Mucosa of gallbladder (tissue), 1 donor: Measurements from ENCODE around the gene LENG8. TPM values are rescaled to one million over a fixed set of nuclear protein-coding genes. Genes with fewer than 3 reads are reported as not detected.
A peak's percentile ranks its signal among the peaks of the same experiment; 100 is the strongest.

Experiments used
- DNase-seq: peaks from one replicate; pipeline ENCODE4 v3.0.0-alpha.2; 2020; ENCODE audit warnings: low spot score
- total RNA-seq: library from RNA; stranded (reverse); gene quantifications from one replicate; pipeline ENCODE4 v1.2.1, GENCODE V29; 2021
- donor health status: DM: no; HTN: no; CAD: no.

The LENG8 gene
- 236 TPM for total RNA-seq

DNA sequence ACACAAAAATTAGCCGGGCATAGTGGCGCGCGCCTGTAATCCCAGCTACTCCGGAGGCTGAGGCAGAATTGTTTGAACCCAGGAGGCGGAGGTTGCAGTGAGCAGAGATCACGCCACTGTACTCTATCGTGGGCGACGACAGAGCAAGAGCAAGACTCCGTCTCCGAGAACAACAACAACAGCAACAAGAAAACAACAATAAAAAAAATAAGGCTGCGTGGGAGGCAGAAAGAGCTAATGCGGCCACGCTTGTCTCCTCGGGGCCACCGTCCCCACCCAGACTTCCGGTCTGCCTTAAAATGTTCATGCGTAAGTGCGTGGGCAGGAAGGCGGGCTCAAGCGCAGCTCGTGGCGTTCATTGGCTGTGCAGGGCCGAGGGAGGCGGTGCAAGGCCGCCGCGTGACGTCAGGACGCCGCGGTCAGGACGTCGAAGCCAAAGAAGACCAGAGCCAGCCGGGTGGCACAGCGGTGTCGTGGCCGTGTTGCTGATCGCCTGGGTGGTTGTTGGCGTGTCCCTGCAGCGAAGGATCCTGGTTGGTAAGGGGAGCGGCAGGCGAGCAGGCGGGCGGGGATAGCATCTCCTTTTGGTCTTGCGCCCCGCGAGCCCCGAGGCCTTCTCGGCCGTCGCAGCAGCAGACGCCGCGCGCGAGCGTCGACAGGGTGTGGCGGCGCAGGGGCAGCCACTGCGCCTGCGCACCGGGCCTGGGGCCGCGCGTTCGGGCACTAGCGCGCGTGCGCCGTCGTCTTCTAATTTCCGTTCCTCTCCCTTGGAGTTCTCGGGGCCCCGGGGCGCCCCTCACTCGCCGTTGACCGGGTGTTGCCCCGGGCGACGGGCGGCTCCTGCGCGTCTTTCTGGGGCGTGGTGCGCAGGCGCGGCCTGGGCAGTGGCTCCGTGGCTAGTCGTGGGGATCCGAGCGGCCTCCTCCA is at the start of gene LENG8:
Gene LENG8, plus strand, starts transcription at position 426 of the 927 bp plus-strand sequence. CDS start 2,146 bp downstream, outside the sequence.
- peak; percentile 99 for DNase-seq

DNA sequence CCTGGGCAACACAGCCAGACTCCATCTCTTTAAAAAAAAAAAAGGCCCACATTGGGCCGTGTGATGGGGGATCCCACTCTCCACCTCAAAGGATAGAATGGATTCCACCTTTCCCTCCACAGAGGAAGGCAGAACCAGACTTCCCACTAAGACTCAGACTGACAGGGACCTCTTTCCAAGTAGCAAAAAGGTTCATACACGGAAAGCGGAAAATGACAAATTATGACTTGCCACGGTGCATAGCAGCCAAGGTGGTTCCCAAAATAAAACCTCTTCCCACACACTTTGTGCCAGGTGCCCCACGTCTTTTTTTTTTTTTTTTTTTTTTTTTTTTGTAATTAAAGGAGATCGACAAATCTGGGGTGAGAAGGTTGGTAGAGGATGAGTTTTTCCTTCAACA is 48.1 kb upstream of the LENG8 start:
- DNase-seq: no peak

DNA sequence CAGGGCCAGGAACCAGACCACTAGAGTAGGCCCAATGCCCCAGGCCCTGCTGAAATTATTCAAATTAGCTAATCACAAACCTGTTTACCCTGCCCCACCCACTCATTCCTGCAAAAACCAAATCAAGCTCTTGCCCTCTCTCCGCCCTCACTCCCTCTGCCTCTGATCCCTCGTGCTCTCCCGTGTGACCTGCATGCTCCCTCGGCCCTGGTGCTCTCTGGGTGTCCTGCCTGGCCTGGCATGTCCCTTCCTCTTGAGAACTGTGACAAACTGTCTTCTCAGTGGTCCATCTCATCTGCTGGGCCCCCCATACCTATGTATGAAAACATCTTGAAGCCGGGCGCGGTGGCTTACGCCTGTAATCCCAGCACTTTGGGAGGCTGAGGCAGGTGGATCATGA is 45.9 kb upstream of the LENG8 start:
- DNase-seq: no peak

DNA sequence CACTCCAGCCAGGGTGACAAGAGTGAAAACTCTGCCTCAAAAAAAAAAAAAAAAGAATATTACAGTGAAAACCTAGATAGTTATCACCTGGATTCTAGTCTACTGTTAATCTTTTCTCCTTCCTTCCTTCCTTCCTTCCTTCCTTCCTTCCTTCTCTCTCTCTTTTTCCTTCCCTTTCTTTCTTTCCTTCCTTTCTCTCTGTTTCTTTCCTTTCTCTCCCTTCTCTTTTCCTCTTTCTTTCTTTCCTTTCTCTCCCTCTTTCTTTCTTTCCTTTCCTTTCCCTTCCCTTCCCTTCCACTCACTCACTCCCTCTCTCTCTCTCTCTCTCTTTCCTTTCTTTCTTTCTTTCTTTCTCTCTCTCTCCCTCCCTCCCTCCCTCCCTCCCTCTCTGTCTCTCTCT is 43.4 kb upstream of the LENG8 start:
- DNase-seq: no peak

DNA sequence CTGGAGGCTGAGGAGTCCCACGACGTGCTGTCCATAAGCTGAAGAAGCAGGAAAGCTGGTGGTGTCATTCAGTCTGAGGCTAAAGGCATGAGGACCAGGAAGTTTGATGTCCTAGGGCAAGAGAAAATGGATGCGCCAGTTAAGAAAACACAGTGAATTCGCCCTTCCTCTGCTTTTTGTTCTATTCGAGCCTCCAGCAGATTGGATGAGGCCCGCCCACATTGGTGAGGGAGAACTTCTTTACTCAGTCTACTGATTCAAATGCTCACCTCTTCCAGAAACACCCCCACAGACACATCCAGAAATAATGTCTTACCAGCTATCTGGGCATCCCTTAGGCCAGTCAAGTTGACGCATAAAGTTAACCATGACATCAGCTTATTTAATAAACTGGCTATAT is 41.2 kb upstream of the LENG8 start:
- no peak for DNase-seq

DNA sequence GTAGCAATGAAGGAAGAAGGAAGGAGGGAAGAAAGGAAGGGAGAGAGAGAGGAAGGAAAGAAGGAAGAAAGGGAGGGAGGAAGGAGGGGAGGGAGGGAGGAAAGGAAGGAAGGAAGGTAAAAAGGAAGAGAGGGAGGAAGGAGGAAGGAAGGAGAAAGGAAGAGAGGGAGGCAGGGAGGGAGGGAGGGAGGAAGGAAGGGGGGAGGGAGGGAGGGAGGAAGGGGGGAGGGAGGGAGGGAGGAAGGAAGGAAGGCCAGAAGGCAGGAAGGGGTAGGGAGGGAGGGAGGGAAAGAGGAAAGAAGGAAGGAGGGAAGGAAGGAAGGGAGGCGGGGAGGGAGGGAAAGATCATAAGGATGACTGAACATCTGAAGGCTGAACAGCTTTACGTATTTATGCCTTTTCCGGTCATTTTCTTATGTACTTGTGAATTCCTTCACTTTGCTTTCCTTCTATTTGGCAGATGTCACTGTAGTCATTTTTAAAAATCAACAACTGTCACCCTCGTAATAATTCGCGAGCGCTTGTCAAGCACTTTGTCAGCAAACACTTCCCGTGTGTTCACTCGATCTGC is 40.5 kb upstream of the LENG8 start:
- no peak for DNase-seq

DNA sequence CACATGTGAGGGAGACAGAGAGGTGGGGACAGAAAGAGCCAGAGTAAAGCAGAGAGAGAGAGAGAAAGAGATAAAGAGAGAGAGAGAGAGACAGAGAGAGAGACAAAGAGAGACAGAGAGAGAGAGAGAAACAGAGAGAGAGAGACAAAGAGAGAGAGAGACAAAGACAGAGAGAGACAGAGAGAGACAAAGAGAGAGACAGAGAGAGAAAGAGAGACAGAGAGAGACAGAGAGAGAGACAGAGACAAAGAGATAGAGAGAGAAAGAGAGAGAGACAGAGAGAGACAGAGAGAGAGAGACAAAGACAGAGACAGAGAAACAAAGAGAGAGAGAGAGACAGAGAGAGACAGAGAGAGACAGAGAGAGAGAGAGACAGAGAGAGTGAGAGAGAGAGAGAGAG is 38.0 kb upstream of the LENG8 start:
- no peak for DNase-seq

DNA sequence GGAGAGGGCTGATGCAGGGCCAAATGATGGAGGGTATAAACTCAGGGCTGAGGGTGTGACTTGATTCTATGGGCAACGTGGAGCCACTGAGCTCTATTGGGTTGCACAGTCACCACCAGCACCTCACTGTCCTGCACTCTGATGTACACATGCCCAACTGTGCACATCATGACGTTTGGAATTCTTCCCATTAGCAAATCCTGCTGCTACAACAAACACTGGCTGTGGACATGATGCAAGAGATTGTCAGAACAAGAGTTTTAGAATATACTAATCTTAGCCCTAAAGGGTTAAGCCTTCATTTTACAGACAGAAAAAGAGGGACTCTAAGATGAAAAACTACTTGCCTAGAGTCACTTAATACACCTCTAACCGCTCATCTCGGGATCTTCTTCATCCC is 36.1 kb upstream of the LENG8 start:
- no peak for DNase-seq

DNA sequence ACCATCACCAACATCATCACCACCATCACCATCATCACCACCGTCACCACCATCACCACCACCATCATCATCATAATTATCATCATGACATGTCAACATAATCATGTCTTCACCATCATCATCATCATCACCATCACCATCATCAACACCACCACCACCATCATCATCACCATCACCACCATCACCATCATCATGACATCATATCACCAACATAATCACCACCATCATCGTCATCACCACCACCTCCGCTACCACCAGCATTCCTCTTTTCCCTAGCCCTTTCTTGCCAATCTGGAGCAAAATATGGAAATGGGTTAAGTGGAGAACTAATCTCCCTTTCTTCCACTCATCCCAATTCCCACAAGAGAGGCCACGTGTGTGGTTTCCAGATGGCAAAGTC is 34.8 kb upstream of the LENG8 start:
- DNase-seq: no peak

DNA sequence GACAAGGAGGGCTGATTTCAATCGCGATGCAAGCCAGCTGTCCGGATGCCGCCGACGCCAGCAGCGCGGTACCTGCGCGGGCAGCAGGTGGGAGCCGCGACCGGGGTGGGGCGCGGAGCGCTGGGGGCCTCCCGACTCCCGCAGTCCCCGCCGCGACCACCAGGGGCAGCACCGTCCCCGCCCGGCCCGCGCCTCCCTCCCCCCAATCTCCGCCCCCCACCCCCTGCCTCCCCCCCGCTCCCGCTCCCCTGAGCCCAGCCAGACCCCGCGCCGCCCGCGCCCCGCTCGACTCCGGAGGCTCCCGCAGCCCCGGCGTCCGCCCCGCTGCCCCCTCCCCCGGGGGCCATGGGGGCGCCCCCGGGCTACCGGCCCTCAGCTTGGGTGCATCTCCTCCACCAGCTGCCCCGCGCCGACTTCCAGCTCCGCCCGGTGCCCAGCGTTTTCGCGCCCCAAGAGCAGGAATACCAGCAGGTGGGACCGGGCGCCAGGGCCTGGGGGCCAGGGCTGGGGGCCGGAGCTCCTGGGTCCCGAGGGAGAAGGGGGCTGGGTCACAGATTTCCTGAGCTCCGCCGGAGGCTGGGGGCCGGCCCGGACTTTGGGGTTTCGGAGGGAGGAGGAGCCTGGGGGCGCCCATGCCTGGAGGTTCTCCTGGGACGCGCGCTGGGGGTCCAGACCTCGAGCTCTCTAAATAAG is 33.6 kb upstream of the LENG8 start, which contains the start of gene TTYH1:
Gene TTYH1, plus strand, starts transcription at position 257 of the 693 bp plus-strand sequence. Its CDS starts 89 bp downstream, at position 346.
- DNase-seq: no peak

DNA sequence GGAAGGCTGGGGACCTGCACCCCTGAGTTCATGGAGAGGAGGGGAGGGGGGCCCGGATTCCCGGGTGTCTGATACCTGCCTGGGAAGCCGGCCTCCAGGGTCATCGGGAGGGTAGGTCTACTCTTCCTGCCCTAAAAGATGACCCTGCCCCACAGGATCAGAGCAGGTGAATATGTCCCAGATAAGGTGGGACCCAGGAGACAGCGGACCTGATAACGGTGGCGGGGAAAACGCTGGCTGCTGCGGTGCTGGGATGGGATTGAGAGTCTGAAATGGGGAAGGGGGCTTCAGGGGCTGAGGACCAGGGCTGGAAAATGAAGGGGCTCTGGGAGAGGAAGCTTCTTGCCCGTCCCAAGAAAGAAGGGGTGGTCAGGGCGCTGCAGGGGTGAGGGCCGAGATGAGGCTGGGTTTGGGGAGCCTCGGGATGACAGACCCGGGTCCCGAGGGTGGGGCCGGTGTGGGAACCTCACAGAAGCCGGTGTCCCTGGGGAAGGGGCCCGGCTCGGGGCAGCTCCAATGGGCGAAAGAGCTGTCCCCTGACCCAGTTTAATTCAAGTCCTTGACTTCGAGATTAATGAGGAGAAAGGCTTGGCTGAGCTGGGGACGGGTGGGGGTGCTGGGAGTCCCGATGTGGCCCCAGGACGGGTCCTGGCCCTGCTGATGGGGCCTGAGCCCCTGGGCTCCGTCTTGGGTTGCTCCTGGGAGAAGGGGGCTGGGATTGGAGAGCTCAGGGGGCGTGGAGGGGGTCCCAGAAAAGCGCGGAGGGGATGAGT is 32.9 kb upstream of the LENG8 start:
- DNase-seq: no peak

DNA sequence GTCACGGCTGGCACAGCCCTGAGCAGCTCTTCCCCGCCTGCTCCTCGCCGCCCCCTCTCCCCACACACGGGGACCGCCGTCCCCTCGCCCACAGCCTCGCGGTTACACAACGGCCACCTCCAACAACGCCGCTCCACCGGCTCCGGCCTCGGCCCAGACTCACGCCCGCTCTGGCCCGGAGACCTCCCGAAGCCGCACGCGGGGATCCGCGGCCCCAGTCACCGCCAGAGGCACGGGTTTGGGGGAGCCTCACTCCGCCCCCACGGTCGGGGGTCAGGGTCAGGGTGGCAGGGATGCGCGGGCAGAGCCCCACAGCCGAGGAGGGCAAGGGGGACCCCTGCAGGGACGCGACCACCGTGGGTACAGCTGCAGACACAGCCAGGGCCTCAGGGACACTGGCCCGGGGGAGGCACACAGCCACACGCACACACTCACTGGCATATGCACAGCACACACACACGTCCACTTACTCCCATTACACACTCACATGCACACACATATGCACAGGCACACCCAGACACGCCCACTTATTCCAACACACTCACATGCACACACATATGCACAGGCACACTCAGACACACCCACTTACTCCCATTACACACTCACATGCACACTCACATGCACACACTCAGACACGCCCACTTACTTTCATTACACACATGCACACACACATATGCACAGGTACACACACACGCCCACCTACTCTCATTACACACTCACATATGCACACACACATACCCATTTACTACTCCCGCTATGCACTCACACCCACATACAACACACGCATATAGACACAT is 32.1 kb upstream of the LENG8 start:
- no peak for DNase-seq

DNA sequence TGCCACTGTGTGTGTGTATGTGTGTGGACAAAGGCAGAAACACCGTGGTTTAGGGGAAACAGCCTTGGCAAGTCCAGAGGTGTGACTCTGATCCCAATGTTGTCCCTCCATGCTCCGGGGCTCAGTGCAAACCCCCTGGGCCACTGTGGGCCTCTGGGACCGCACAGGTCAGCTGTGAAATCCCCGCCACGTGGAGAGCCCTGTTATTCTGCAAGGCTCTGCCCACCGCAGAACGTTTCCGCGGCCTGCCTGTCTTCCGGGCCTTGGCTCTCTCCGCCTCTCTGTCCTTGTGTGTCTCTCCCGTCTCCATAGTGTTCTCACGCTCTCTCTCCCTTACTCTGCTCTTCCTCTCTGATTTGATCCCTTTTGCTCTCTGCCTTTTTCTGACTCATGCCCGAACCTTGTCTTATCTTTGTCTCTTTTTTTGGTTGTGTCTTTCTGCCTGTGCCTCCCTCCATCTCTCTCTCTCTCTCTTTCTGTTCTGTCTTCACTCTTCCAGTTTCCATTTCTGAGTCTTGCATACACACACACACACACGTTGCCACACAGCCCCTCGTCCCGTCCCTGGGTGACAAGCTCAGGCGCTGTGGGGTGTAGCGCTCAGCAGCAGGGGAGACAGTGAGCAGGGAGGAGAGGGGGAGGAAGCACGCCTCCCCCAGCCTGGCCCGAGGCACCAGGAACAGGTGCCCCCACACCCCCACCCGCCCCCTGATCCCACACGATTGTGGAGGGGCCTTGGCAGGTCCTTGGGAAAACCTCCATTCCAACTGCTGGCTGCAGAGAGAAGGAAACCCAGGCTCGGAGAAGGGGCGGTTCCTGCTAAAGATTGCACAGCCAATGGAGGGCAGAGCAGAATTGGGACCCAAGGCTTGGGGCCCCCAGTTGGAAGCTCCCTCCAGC is 30.7 kb upstream of the LENG8 start:
- DNase-seq: no peak

DNA sequence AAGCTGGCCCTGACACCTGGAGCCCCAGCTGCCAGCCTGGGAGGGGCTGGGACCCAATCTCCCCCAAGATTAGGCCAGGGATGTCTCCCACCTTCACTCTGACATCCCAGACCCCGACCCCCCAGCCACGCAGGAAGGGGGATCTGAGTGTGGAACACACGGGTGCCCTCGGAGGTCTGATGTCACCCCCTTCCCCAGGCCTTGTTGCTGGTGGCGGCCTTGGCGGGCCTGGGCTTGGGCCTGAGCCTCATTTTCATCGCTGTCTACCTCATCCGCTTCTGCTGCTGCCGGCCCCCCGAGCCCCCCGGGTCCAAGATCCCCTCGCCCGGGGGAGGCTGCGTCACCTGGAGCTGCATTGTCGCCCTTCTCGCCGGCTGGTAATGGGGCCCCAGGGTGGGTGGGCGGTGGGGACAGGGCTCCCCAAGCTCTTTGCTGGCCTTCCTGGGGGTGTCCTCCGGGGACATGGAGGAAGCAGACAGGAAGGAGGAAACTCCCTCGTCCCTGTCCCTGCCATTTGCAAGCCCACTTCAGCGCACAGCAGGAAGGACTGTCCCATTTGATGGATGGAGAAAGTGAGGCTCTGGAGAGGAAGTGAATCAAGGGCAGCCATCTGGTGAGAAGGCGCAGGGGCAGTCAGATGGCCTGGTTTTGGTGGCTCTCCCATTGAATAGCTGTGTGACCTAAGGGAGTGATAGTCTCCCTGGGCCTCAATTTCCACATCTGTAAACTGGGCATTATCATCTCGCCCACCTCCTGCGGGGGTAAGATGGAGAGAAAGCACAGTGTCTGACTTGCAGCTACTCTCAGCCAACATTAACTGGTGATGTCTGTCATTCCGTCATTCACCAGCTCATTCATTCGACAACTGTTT is 29.8 kb upstream of the LENG8 start:
- no peak for DNase-seq

DNA sequence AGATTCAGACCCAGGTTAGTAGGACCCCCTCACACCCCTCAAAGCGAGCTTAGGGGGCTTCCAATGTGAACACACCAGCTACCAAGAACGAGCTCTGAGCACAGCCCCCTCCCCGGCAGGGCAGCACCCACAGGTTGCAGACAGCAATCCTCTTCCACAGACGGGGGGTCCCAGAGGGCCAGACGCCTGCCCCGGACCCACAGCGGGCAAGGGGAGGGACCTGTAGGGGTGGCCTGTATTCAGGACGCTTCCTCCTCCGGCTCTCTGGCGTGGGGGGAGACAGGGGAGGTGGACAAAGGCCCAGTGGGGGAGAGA is 29.0 kb upstream of the LENG8 start:
- DNase-seq: no peak

DNA sequence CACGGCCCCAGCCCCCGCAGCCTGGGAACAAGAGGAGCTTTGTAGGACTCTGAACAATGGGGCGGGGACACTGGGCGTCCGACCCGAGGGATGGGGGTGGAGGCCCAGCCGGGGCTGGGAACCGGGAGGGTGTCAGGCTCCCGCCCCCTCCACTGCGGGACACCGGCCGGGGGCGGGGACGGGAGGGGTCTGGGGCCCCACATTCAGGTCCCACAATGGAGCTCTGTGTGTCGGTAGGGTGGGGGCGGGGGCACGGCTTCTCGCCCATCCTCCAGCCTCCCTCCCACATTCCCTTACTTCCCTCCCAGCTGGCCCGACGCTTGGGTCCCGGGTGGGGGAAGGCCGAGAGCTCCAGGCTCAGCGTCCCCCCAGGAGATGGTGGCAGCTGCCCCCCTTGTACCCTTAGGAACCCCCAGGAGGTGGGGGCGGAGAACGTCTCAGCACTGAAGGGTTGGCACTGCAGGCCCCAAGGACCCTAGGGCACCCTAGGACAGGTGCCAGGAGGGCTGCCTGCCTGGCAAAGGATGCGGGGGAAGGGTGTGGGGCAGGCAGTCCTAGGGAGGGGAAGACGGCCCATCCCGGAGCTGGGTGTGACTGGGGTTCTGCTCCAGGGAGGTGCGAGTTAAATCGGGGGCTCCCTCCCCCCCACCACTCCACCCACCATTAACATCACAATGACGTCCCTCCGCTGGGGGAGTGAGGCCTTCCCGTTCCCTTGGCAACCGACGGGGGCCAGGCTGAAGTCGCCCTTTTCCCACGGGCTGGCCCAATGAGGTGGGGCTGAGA is 28.4 kb upstream of the LENG8 start:
- DNase-seq: no peak

DNA sequence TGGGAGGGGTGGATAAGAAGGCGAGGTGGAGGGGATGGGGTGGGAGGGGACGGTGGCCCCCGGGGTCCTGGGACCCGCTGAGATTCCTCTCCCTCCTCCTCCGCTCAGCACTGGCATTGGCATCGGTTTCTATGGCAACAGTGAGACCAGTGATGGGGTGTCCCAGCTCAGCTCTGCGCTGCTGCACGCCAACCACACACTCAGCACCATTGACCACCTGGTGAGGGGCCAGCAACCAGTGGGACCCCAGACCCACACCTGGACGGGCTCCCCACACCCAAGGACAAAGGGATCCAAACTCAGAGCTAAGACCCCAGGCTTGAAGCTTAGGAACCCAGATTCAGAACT is 27.9 kb upstream of the LENG8 start:
- no peak for DNase-seq

DNA sequence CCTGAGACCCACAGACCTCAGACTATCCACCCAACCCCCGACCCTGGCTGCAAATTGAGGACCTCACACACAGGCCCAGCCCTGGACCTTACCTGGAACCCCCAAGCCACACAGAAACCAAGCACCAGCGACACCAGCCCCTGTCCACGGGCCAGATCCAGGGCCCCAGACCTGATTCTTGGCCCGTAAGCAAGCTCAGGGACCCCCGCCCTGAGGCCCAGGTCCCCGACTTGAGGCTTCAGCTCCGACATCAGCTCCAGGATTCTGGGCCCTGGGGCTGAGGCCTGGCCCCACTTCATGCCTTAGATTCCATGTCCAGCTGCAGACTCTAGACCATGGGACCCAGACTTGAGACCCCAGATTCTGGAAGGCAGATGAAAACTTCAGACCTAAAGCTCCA is 27.5 kb upstream of the LENG8 start:
- DNase-seq: no peak
